ENCODE results near the gene BAIAP2. TPM values are rescaled to one million over a fixed set of nuclear protein-coding genes. Genes with fewer than 3 reads are reported as not detected.

The BAIAP2 gene
- total RNA-seq, 1 experiment from 2014 or later = 67.0 TPM

- H3K4me3 Mint-ChIP-seq (ENCODE audit: unreplicated experiment) = peak overlapping the region; percentile 52
- peak overlapping the region; percentile 78 for H3K27ac Mint-ChIP-seq (ENCODE audit: low read depth, unreplicated experiment)
- peaks cover 30% of the 10 kb centered on the region for H3K36me3 Mint-ChIP-seq (ENCODE audit: insufficient read depth, unreplicated experiment)
- intact Hi-C loops (cut with micrococcal nuclease) = no loop called here
- H3K27me3 Mint-ChIP-seq (ENCODE audit: insufficient read depth, unreplicated experiment) = no peaks in the 10 kb centered on the region
- TF ChIP-seq CTCF (IDR thresholded peaks at IDR 0.05; ENCODE audit: unreplicated experiment) = no peak
- DNase-seq (ENCODE audit: unreplicated experiment) = peak; percentile 63
- CTCF ChIA-PET = interaction anchor here (0.8 to 2.2 kb wide), 11 partner anchors 8 to 145 kb away, joined by 3 to 17 read pairs (median 5); partner anchors contain the start of genes NDUFAF8 and TEPSIN
- POLR2A ChIA-PET = interaction anchor here (0.6 to 3.4 kb wide), 9 partner anchors 39 to 608 kb away, joined by 3 to 17 read pairs (median 5); no protein-coding TSS in a partner anchor
- BruUV-seq (replicated peaks) = no TSS peak
- H3K4me1 Mint-ChIP-seq (ENCODE audit: insufficient read depth, unreplicated experiment) = peaks cover 43% of the 10 kb centered on the region
- H3K9me3 Mint-ChIP-seq (ENCODE audit: unreplicated experiment) = no peaks in the 10 kb centered on the region
Measured at GRCh38 chr17:81096741-81097133, 61.8 kb downstream of the BAIAP2 start.

GRCh38 chr17:81097134-81097942 is 62.4 kb downstream of the BAIAP2 start:
- peak; percentile 77 for DNase-seq (ENCODE audit: unreplicated experiment)
- Mint-ChIP-seq H3K4me1 (ENCODE audit: insufficient read depth, unreplicated experiment) (peaks cover 40% of the 10 kb centered on the region), H3K27ac (ENCODE audit: low read depth, unreplicated experiment) (peak overlapping the region; percentile 78), H3K4me3 (ENCODE audit: unreplicated experiment) (peak overlapping the region; percentile 52), H3K9me3 (ENCODE audit: unreplicated experiment) (no peaks in the 10 kb centered on the region), H3K36me3 (ENCODE audit: insufficient read depth, unreplicated experiment) (peaks cover 33% of the 10 kb centered on the region), H3K27me3 (ENCODE audit: insufficient read depth, unreplicated experiment) (no peaks in the 10 kb centered on the region)
- peak; percentile 53 for TF ChIP-seq CTCF (IDR thresholded peaks at IDR 0.05; ENCODE audit: unreplicated experiment)
- BruUV-seq (replicated peaks) = no TSS peak
- intact Hi-C loops (cut with micrococcal nuclease) = no loop called here
- CTCF ChIA-PET = interaction anchor here (0.6 to 3.4 kb wide), 20 partner anchors 8 to 670 kb away, joined by 3 to 23 read pairs (median 4); partner anchors contain the start of genes NDUFAF8 and TEPSIN
- POLR2A ChIA-PET = interaction anchor here (0.5 to 3.4 kb wide), 9 partner anchors 20 to 126 kb away, joined by 3 to 14 read pairs (median 4); partner anchors contain the start of gene CEP131

GRCh38 chr17:81097943-81098308 is 63.0 kb downstream of the BAIAP2 start:
- ChIA-PET CTCF (interaction anchor here (0.6 to 3.4 kb wide), 21 partner anchors 8 to 671 kb away, joined by 3 to 23 read pairs (median 4); partner anchors contain the start of genes NDUFAF8 and TEPSIN), POLR2A (interaction anchor here (0.5 to 3.2 kb wide), 8 partner anchors 19 to 1069 kb away, joined by 3 to 14 read pairs (median 4); partner anchors contain the start of gene CEP131)
- Mint-ChIP-seq H3K27me3 (ENCODE audit: insufficient read depth, unreplicated experiment) (no peaks in the 10 kb centered on the region), H3K27ac (ENCODE audit: low read depth, unreplicated experiment) (peak overlapping the region; percentile 61), H3K36me3 (ENCODE audit: insufficient read depth, unreplicated experiment) (peaks cover 33% of the 10 kb centered on the region), H3K4me1 (ENCODE audit: insufficient read depth, unreplicated experiment) (peaks cover 37% of the 10 kb centered on the region), H3K4me3 (ENCODE audit: unreplicated experiment) (peak overlapping the region; percentile 37), H3K9me3 (ENCODE audit: unreplicated experiment) (no peaks in the 10 kb centered on the region)
- no peak for TF ChIP-seq CTCF (IDR thresholded peaks at IDR 0.05; ENCODE audit: unreplicated experiment)
- peak; percentile 72 for DNase-seq (ENCODE audit: unreplicated experiment)
- intact Hi-C loops (cut with micrococcal nuclease) = no loop called here
- no TSS peak for BruUV-seq (replicated peaks)

GRCh38 chr17:81099888-81100287 is 64.9 kb downstream of the BAIAP2 start:
- Mint-ChIP-seq H3K36me3 (ENCODE audit: insufficient read depth, unreplicated experiment) (peaks cover 22% of the 10 kb centered on the region), H3K27me3 (ENCODE audit: insufficient read depth, unreplicated experiment) (no peaks in the 10 kb centered on the region), H3K27ac (ENCODE audit: low read depth, unreplicated experiment) (no peak overlapping the region), H3K4me1 (ENCODE audit: insufficient read depth, unreplicated experiment) (peaks cover 27% of the 10 kb centered on the region), H3K4me3 (ENCODE audit: unreplicated experiment) (no peak overlapping the region), H3K9me3 (ENCODE audit: unreplicated experiment) (no peaks in the 10 kb centered on the region)
- ChIA-PET POLR2A (interaction anchor here (0.5 kb wide), 1 partner anchor 52 kb away, joined by 4 read pairs; no protein-coding TSS in a partner anchor), CTCF (interaction anchor here (0.6 to 3.4 kb wide), 3 partner anchors 18 to 194 kb away, joined by 3 to 23 read pairs (median 4); no protein-coding TSS in a partner anchor)
- no peak for TF ChIP-seq CTCF (IDR thresholded peaks at IDR 0.05; ENCODE audit: unreplicated experiment)
- no TSS peak for BruUV-seq (replicated peaks)
- intact Hi-C loops (cut with micrococcal nuclease) = loop anchor here (10.0 kb wide), 1 partner anchor 115 kb away; no protein-coding TSS in a partner anchor
- no peak for DNase-seq (ENCODE audit: unreplicated experiment)

Data from MCF 10A (cell line).